ENCODE results near the gene INTS14.
"Not testable (repeated sequence)": the region's sequence is repeated elsewhere in the genome, so short reads cannot be mapped to it uniquely, and the experiment has no call there.

INTS14 gene

DNA sequence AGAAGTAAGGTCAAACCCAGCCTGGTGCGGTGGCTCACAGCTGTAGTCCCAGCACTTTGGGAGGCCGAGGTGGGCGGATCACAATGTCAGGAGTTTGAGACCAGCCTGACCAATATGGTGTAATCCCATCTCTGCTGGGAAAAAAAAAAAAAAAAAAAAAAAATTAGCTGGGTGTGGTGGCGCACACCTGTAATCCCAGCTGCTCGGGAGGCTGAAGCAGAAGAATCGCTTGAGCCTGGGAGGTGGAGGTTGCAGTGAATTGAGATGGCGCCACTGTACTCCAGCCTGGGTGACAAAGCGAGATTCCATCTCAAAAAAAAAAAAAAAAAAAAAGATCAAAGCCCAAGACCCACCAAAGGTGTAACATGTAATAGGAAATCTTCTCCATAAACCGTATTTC, 61.6 kb downstream of the INTS14 start:
- DNase-seq (ENCODE audit: low read depth, low spot score), result not testable (repeated sequence)

DNA sequence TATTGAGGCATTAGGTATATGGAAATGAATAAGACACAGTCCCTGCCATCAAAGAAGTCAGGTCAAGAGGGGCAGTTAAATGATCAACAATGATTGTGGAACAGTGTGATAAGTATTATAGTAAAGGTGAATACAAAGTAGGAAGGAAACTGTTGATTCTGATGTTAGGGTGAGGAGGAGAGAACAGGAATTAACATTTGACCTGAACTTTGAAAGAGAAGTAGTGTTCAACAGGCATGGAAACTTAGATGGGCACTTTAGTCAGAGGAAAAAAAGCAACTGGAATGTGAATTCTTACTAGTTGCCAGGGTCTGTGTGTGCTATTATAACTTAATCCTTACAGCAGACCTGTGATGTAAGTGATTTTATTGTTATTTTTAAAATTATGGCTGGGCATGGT, 63.1 kb downstream of the INTS14 start:
- no peak overlapping the region for H3K4me3 ChIP-seq (ENCODE audit: low read length)
- DNase-seq (ENCODE audit: low read depth, low spot score), result no peak

More for the DNA sequence above, 61.6 kb downstream of the INTS14 start:
- H3K4me3 ChIP-seq (ENCODE audit: low read length), result not testable (repeated sequence)

DNA sequence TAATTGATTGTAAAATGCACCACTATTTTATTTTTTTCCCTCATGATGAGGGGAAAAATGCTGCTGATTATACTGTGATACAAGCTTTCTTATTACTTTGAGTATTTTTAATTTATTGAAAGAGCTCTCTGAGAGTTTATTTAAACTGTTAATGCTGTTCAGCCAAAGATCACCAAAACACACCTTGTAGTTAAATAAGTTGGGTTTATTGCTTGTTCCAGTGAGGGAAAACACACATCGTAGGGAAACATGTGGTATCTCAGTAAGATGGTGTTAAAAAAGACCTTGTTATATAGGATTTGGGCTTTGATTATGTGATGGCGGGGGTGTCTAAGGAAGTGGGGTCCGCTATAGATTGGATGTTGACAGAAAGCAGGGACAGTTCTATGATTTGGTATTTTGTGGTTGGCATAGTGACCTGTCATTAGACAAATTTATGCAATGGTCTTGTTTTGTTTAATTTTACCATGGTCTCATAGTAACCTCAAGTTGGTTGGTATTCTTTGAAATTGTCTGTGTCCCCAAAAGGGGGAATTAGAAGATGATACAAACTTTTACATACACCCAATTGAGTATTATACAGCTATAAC, 69.6 kb downstream of the INTS14 start:
- H3K4me3 ChIP-seq (ENCODE audit: low read length), result no peak overlapping the region
- no peak for DNase-seq (ENCODE audit: low read depth, low spot score)

DNA sequence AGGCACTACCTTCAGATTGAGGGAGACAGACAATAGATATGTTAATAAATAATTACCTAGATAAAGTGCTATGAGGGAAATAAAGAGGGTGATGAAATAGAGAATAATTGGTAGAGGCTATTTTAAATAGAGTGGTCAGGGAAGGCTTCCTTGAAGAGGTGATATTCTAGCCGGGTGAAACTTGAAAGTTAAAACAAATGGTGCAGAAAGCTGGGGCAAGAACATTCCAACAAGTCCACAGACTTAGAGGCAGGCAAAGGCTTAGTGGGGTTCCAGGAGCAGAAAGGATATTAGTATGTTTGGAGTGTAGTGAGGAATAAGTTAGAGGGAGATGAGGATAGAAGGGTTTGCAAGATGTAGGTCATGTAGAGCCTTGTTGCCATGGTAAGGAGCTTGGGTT, 70.6 kb downstream of the INTS14 start:
- H3K4me3 ChIP-seq (ENCODE audit: low read length), result no peak overlapping the region
- no peak for DNase-seq (ENCODE audit: low read depth, low spot score)

DNA sequence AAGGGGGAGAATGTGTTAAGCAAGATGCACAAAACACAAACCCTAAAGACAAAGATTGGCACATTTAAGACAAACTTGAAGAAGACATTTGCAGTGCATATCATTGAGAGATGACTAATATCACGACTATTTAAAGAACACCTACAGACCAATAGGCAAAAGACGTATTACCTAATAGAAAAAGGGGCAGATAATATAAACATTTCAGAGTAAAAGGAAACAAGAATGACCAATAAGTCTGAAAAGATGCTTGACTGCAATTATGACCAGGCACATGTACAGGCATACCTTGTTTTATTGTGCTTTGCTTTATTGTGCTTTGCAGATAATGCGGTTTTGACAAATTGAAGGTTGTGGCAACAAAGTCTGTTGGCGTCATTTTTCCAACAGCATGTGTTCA, 75.7 kb downstream of the INTS14 start:
- DNase-seq (ENCODE audit: low read depth, low spot score), result no peak
- no peak overlapping the region for H3K4me3 ChIP-seq (ENCODE audit: low read length)

DNA sequence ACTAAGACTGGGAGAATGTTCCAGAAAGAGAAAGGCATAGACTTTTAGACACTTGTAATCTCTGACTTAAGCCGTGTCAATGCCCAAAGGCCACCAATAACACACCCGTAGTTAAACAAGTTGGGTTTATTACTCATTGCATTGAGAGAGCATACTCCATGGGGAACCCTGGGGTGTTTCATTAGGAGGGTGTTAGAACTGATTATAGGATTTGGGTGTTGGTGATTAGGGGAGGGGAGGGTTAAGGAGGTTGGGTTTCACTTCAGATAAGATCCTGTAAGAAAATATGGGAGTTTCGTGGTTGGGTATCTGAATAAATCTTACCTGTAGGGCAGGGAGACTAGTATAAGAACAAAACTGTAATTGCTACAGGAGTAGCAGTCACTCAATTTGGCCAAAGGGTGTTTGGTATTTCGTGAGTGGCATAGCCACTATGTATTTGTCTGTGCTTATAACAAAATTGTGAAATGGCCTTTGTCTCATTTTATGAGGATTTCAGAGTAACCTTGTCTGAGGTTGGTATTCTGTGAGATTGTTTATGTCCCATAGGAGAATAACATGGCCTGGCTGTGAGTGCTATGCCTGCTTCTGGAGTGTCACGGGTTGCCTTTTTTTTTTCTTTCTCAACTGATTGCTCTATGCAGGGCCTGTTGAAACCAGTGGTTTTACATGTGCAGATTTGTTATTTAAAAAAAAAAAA, 77.7 kb downstream of the INTS14 start:
- no peak for DNase-seq (ENCODE audit: low read depth, low spot score)
- H3K4me3 ChIP-seq (ENCODE audit: low read length), result no peak overlapping the region

DNA sequence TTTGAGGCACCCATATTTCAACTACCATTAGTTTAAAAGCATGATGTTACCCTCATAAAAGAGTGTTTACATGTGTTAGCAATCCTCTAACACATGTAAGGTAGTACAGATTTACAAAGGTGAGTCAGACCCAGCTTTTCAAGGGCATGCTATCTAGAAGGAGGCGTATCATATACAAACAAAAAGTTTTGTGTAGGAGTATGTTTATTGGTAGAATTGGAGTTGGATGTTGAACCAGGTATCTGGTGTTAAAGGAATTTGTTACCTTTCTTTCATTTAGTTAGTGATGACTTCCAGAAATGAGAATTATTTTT, 78.2 kb downstream of the INTS14 start:
- no peak for DNase-seq (ENCODE audit: low read depth, low spot score)
- H3K4me3 ChIP-seq (ENCODE audit: low read length), result no peak overlapping the region

DNA sequence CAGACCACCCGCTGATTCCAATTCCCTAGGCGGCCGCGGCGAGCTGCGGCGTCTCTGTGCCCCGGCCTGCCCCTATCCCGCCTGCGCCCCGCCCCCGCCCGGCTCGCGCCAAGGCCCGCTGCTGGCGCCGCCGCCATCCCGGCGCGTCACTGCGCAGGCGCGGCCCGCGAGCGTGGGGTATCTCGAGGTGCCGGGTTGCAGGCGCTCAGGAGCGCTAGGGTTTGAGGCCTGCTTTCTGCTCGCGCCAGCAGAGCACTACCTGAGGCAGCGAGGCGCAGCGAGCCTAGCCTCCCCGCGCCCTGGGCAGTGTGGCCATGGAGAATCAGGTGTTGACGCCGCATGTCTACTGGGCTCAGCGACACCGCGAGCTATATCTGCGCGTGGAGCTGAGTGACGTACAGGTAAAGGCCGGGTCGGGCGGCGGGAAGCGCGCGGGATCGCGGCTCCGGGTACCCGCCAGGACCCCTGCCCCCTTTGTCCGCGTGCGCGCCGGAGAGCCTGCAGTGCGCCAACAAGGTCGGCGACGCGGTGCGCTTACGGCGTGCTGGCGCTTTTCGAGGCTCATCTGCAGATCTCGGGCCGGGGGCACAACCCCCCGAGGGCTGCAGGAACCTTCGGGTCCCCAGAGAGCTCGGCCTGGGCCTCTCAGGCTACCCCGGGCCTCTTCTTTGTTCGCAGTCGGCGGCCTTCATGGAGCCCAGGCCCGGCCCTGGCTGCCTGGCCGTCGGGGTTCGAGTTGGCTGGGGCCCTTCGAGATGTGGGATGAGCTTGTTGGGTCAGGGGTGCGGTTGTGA, 80.4 kb downstream of the INTS14 start, which contains the start of gene HACD3:
Gene HACD3 (plus strand): TSS at position 146 of the 794 bp plus-strand sequence. CDS start 169 bp downstream, at position 315.
- peak; percentile 74 for DNase-seq (ENCODE audit: low read depth, low spot score)
- peak within 1 kb of the TSS; percentile 68 for H3K4me3 ChIP-seq (ENCODE audit: low read length)

DNA sequence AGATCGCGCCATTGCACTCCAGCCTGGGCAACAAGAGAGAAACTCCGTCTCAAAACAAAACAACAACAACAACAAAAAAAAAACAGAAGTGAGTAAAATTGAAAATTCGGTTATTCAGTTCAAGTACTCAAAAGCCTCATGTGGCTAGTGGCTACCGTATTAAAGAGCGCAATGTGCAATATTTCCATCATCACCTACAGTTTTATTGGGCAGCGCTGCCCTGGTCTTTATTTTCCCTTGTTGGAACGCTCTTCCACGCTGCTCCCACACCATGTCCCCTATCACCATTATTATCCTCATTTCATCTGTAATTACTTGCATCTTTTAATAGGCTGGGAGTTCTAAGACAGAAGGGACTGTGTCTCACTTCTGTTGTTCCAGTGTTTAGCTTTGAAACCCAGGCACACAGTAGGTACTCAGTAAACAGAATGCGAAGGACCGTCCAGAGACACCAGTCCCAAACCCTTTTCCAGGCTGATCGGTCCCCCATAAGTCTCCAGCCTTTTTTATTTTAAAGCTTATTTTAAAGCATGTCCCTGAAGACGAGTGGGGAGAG, 81.1 kb downstream of the INTS14 start:
- DNase-seq (ENCODE audit: low read depth, low spot score), result no peak
- H3K4me3 ChIP-seq (ENCODE audit: low read length), result peak overlapping the region; percentile 68
